HG03064 (cell line): ENCODE measurements around the gene MRPS31.

Source experiments
- ATAC-seq: cut with Tn5 transposase; IDR thresholded peaks from one replicate; pipeline ENCODE4 v1.9.1; 2021; ENCODE audit warnings: low read depth; ENCODE audit not compliant: unreplicated experiment

The MRPS31 gene

GRCh38 chr13:40770934-40771618, at the start of gene MRPS31:
Gene MRPS31, minus strand, starts transcription at chr13:40771190. Its CDS starts 54 bp downstream, at chr13:40771136.
- ATAC-seq = peak; percentile 95

GRCh38 chr13:40819797-40820315, 48.9 kb upstream of the MRPS31 start:
- no peak for ATAC-seq

- no peak for ATAC-seq
These were observed 47.9 kb upstream of the MRPS31 start for GRCh38 chr13:40818926-40819325.

GRCh38 chr13:40814803-40815202, 43.8 kb upstream of the MRPS31 start:
- no peak for ATAC-seq

- ATAC-seq = no peak
These were observed 42.9 kb upstream of the MRPS31 start for GRCh38 chr13:40813667-40814454.

GRCh38 chr13:40812724-40813445, 41.9 kb upstream of the MRPS31 start:
- no peak for ATAC-seq

- ATAC-seq = no peak
These were observed 41.1 kb upstream of the MRPS31 start for GRCh38 chr13:40812102-40812501.

GRCh38 chr13:40809471-40809870, 38.5 kb upstream of the MRPS31 start:
- ATAC-seq = no peak

- ATAC-seq = no peak
These were observed 35.3 kb upstream of the MRPS31 start for GRCh38 chr13:40806241-40806640.

- ATAC-seq = no peak
These were observed 32.3 kb upstream of the MRPS31 start for GRCh38 chr13:40803316-40803715.

- ATAC-seq = no peak
These were observed 30.5 kb upstream of the MRPS31 start for GRCh38 chr13:40801255-40802217.

GRCh38 chr13:40800559-40800958, 29.6 kb upstream of the MRPS31 start:
- no peak for ATAC-seq

GRCh38 chr13:40799508-40799907, 28.5 kb upstream of the MRPS31 start:
- ATAC-seq = no peak

- no peak for ATAC-seq
These were observed 27.4 kb upstream of the MRPS31 start for GRCh38 chr13:40798380-40798779.

- ATAC-seq = no peak
These were observed 25.7 kb upstream of the MRPS31 start for GRCh38 chr13:40796649-40797048.

GRCh38 chr13:40794414-40795368, 23.7 kb upstream of the MRPS31 start:
- ATAC-seq = no peak

GRCh38 chr13:40793339-40793738, 22.3 kb upstream of the MRPS31 start:
- no peak for ATAC-seq

GRCh38 chr13:40792284-40793051, 21.5 kb upstream of the MRPS31 start:
- ATAC-seq = no peak
